ENCODE data around the gene DEPDC1B. TPM values are rescaled to one million over a fixed set of nuclear protein-coding genes. Genes with fewer than 3 reads are reported as not detected.

The DEPDC1B gene
- total and polyA plus RNA-seq, 2 experiments from 2014 or later = 2.5 to 3.0 TPM

- H3K27me3 ChIP-seq (replicated peaks; ENCODE audit: insufficient read depth) = no peaks in the 10 kb centered on the region
- TF ChIP-seq EZH2 (IDR thresholded peaks at IDR 0.05; ENCODE audit: insufficient read depth, poor library complexity, severe bottlenecking) (no peak), EZH2phosphoT487 (IDR thresholded peaks at IDR 0.05; ENCODE audit: insufficient read depth, low read depth) (no peak)
- H4K20me1 ChIP-seq (ENCODE audit: insufficient read depth) = no peaks in the 10 kb centered on the region
- no peak overlapping the region for H3K4me3 ChIP-seq
- DNase-seq = no peak
- H3K9me2 ChIP-seq (ENCODE audit: insufficient read depth) = no peaks in the 10 kb centered on the region
- H3K9ac ChIP-seq = no peak overlapping the region
- WGBS, 2 experiments (ENCODE audit: low coverage in 1 of 2, low lambda C conversion rate in 2 of 2, missing lambda C conversion rate in 2 of 2) = 75 to 78% methylated on average over 4 of the region's 4 CpGs
- in situ Hi-C loops (cut with MboI) = loop anchor here (25.0 kb wide), 1 partner anchor 647 kb away; the partner anchor contains the start of gene ZSWIM6
- no peaks in the 10 kb centered on the region for H3F3A ChIP-seq (ENCODE audit: insufficient read depth)
- H3K36me3 ChIP-seq (ENCODE audit: low read depth) = no peaks in the 10 kb centered on the region
- H2AFZ ChIP-seq = no peak overlapping the region
- H3K27ac ChIP-seq = no peak overlapping the region
- no peaks in the 10 kb centered on the region for H3K9me3 ChIP-seq (ENCODE audit: low read depth)
- no peaks in the 10 kb centered on the region for H3K4me1 ChIP-seq (ENCODE audit: insufficient read depth)
- H3K79me2 ChIP-seq (ENCODE audit: insufficient read depth) = peaks cover 48% of the 10 kb centered on the region
- H3K4me2 ChIP-seq (ENCODE audit: unreplicated experiment) = no peak overlapping the region
Observed at GRCh38 chr5:60690326-60690725, 9.6 kb downstream of the DEPDC1B start.

GRCh38 chr5:60688980-60689379 lies 11.0 kb downstream of the DEPDC1B start:
- no peak overlapping the region for H3K9ac ChIP-seq
- peaks cover 38% of the 10 kb centered on the region for H3K79me2 ChIP-seq (ENCODE audit: insufficient read depth)
- H3K9me2 ChIP-seq (ENCODE audit: insufficient read depth) = no peaks in the 10 kb centered on the region
- no peaks in the 10 kb centered on the region for H3K27me3 ChIP-seq (replicated peaks; ENCODE audit: insufficient read depth)
- H3K4me3 ChIP-seq = no peak overlapping the region
- no peak overlapping the region for H3K4me2 ChIP-seq (ENCODE audit: unreplicated experiment)
- no peaks in the 10 kb centered on the region for H3K36me3 ChIP-seq (ENCODE audit: low read depth)
- H4K20me1 ChIP-seq (ENCODE audit: insufficient read depth) = no peaks in the 10 kb centered on the region
- no peaks in the 10 kb centered on the region for H3K9me3 ChIP-seq (ENCODE audit: low read depth)
- TF ChIP-seq EZH2phosphoT487 (IDR thresholded peaks at IDR 0.05; ENCODE audit: insufficient read depth, low read depth) = no peak
- TF ChIP-seq EZH2 (IDR thresholded peaks at IDR 0.05; ENCODE audit: insufficient read depth, poor library complexity, severe bottlenecking) = no peak
- no peaks in the 10 kb centered on the region for H3K4me1 ChIP-seq (ENCODE audit: insufficient read depth)
- in situ Hi-C loops (cut with MboI) = loop anchor here (25.0 kb wide), 1 partner anchor 648 kb away; the partner anchor contains the start of gene ZSWIM6
- WGBS, 2 experiments (ENCODE audit: low coverage in 1 of 2, low lambda C conversion rate in 2 of 2, missing lambda C conversion rate in 2 of 2) = 97 to 100% methylated on average over 1 of the region's 1 CpG
- no peak overlapping the region for H2AFZ ChIP-seq
- no peaks in the 10 kb centered on the region for H3F3A ChIP-seq (ENCODE audit: insufficient read depth)
- no peak for DNase-seq
- H3K27ac ChIP-seq = no peak overlapping the region

GRCh38 chr5:60687927-60688720 lies 11.8 kb downstream of the DEPDC1B start:
- no peak for TF ChIP-seq EZH2 (IDR thresholded peaks at IDR 0.05; ENCODE audit: insufficient read depth, poor library complexity, severe bottlenecking)
- no peak for TF ChIP-seq EZH2phosphoT487 (IDR thresholded peaks at IDR 0.05; ENCODE audit: insufficient read depth, low read depth)
- no peaks in the 10 kb centered on the region for H3K9me2 ChIP-seq (ENCODE audit: insufficient read depth)
- no peak overlapping the region for H3K9ac ChIP-seq
- H2AFZ ChIP-seq = 0 out of 2 replicates have a peak overlapping the region, but pooled peaks have one; percentile 40
- DNase-seq = peak; percentile 60
- no peaks in the 10 kb centered on the region for H3F3A ChIP-seq (ENCODE audit: insufficient read depth)
- H3K79me2 ChIP-seq (ENCODE audit: insufficient read depth) = peaks cover 31% of the 10 kb centered on the region
- no peak overlapping the region for H3K4me2 ChIP-seq (ENCODE audit: unreplicated experiment)
- H3K27me3 ChIP-seq (replicated peaks; ENCODE audit: insufficient read depth) = no peaks in the 10 kb centered on the region
- in situ Hi-C loops (cut with MboI) = loop anchor here (25.0 kb wide), 1 partner anchor 649 kb away; the partner anchor contains the start of gene ZSWIM6
- no peaks in the 10 kb centered on the region for H3K36me3 ChIP-seq (ENCODE audit: low read depth)
- WGBS, 2 experiments (ENCODE audit: low coverage in 1 of 2, low lambda C conversion rate in 2 of 2, missing lambda C conversion rate in 2 of 2) = 88 to 90% methylated on average over 3 of the region's 3 CpGs
- no peak overlapping the region for H3K4me3 ChIP-seq
- no peaks in the 10 kb centered on the region for H4K20me1 ChIP-seq (ENCODE audit: insufficient read depth)
- no peak overlapping the region for H3K27ac ChIP-seq
- H3K4me1 ChIP-seq (ENCODE audit: insufficient read depth) = no peaks in the 10 kb centered on the region
- no peaks in the 10 kb centered on the region for H3K9me3 ChIP-seq (ENCODE audit: low read depth)

- Histone ChIP-seq H3K79me2 (ENCODE audit: insufficient read depth) (peaks cover 11% of the 10 kb centered on the region; the same call in 1 of the 2 replicates), H3K9me2 (ENCODE audit: insufficient read depth) (no peaks in the 10 kb centered on the region), H4K20me1 (ENCODE audit: insufficient read depth) (no peaks in the 10 kb centered on the region), H3K27ac (no peak overlapping the region), H3K27me3 (replicated peaks; ENCODE audit: insufficient read depth) (no peaks in the 10 kb centered on the region), H2AFZ (no peak overlapping the region), H3K4me1 (ENCODE audit: insufficient read depth) (no peaks in the 10 kb centered on the region), H3K9me3 (ENCODE audit: low read depth) (no peaks in the 10 kb centered on the region), H3K4me3 (no peak overlapping the region), H3K4me2 (ENCODE audit: unreplicated experiment) (no peak overlapping the region), H3F3A (ENCODE audit: insufficient read depth) (no peaks in the 10 kb centered on the region), H3K9ac (no peak overlapping the region), H3K36me3 (ENCODE audit: low read depth) (no peaks in the 10 kb centered on the region)
- DNase-seq = no peak
- TF ChIP-seq EZH2phosphoT487 (IDR thresholded peaks at IDR 0.05; ENCODE audit: insufficient read depth, low read depth) (no peak), EZH2 (IDR thresholded peaks at IDR 0.05; ENCODE audit: insufficient read depth, poor library complexity, severe bottlenecking) (no peak)
- in situ Hi-C loops (cut with MboI) = loop anchor here (25.0 kb wide), 1 partner anchor 651 kb away; the partner anchor contains the start of gene ZSWIM6
- WGBS, 2 experiments (ENCODE audit: low coverage in 1 of 2, low lambda C conversion rate in 2 of 2, missing lambda C conversion rate in 2 of 2) = 96 to 98% methylated on average over 4 of the region's 4 CpGs
Observed at GRCh38 chr5:60686157-60686556, 13.8 kb downstream of the DEPDC1B start.
